Right ventricle myocardium inferior (tissue), 1 donor: ENCODE data around the gene SORD. TPM values are rescaled to one million over a fixed set of nuclear protein-coding genes. Genes with fewer than 3 reads are reported as not detected.
"Not testable (repeated sequence)": the region's sequence is repeated elsewhere in the genome, so short reads cannot be mapped to it uniquely, and the experiment has no call there.

Experiments used
- ATAC-seq: fragments of 200-7000 bp; cut with Tn5 transposase; one replicate; pipeline ENCODE4 v1.9.1; 2020; ENCODE audit warnings: mild to moderate bottlenecking, moderate library complexity
- DNase-seq: peaks from one replicate; pipeline ENCODE4 v3.0.0; 2021; ENCODE audit errors: missing footprints
- intact Hi-C: fragments of 100-400 bp; cut with DNase I; formaldehyde crosslinking; loops from one replicate; pipeline ENCODE4 v1.11.0; 2022
- total RNA-seq: library from RNA; stranded (reverse); fragmentation: NEBNext Ultra II Directional; extraction: Animal tissue kit (Norgen Biotek cat#: 25700); gene quantifications from one replicate; pipeline ENCODE4 v1.2.1, GENCODE V29; 2021
- donor health status: DM: no; HTN: yes; CAD: no; lungs with severe emphysema.

Gene SORD
- total RNA-seq, 1 donor from 2014 or later = 11.2 TPM

GRCh38 chr15:45087513-45087912, 64.5 kb downstream of the SORD start:
- DNase-seq (no peak), ATAC-seq (no peak)
- intact Hi-C loops = no loop called here

- intact Hi-C loops = no loop called here
- ATAC-seq = no peak
Measured at GRCh38 chr15:45088801-45089711, 66.1 kb downstream of the SORD start.

GRCh38 chr15:45089712-45090373, 66.8 kb downstream of the SORD start:
- ATAC-seq (no peak), DNase-seq (no peak)
- intact Hi-C loops = no loop called here

More at GRCh38 chr15:45088801-45089711, 66.1 kb downstream of the SORD start:
- no peak for DNase-seq

- no peak for ATAC-seq
- no peak for DNase-seq
- intact Hi-C loops = no loop called here
Measured at GRCh38 chr15:45091161-45091560, 68.2 kb downstream of the SORD start.

- intact Hi-C loops = no loop called here
- DNase-seq = no peak
- ATAC-seq = peak; percentile 92
Measured at GRCh38 chr15:45091576-45091975, 68.6 kb downstream of the SORD start.

- DNase-seq = no peak
- no peak for ATAC-seq
- intact Hi-C loops = no loop called here
Measured at GRCh38 chr15:45093013-45093412, 70.0 kb downstream of the SORD start.

GRCh38 chr15:45093622-45094357, 70.8 kb downstream of the SORD start:
- ATAC-seq (no peak), DNase-seq (no peak)
- intact Hi-C loops = no loop called here

GRCh38 chr15:45094358-45094730, 71.3 kb downstream of the SORD start:
- no peak for DNase-seq
- ATAC-seq = no peak
- intact Hi-C loops = no loop called here

GRCh38 chr15:45095661-45096060, 72.7 kb downstream of the SORD start:
- DNase-seq (no peak), ATAC-seq (no peak)
- intact Hi-C loops = no loop called here

GRCh38 chr15:45097466-45097865, 74.5 kb downstream of the SORD start:
- intact Hi-C loops = no loop called here
- ATAC-seq (no peak), DNase-seq (no peak)

GRCh38 chr15:45099549-45100165, 76.7 kb downstream of the SORD start:
- DNase-seq (no peak), ATAC-seq (no peak)
- intact Hi-C loops = no loop called here

GRCh38 chr15:45100884-45101625, 78.1 kb downstream of the SORD start:
- DNase-seq (no peak), ATAC-seq (no peak)
- intact Hi-C loops = no loop called here

- DNase-seq = no peak
- intact Hi-C loops = no loop called here
- no peak for ATAC-seq
Measured at GRCh38 chr15:45101749-45102148, 78.8 kb downstream of the SORD start.

- ATAC-seq = no peak
- DNase-seq = no peak
- intact Hi-C loops = no loop called here
Measured at GRCh38 chr15:45102226-45102625, 79.2 kb downstream of the SORD start.

GRCh38 chr15:45104170-45104569, 81.2 kb downstream of the SORD start:
- intact Hi-C loops, ATAC-seq, DNase-seq: not testable (repeated sequence)

GRCh38 chr15:45105586-45105985, 82.6 kb downstream of the SORD start:
- DNase-seq = no peak
- intact Hi-C loops = no loop called here
- ATAC-seq = no peak

GRCh38 chr15:45106002-45106790, 83.2 kb downstream of the SORD start:
- DNase-seq = no peak
- ATAC-seq = no peak
- intact Hi-C loops = no loop called here
